Muscle of leg (tissue), 11 donors: ENCODE data around the gene GALNT13. TPM values are rescaled to one million over a fixed set of nuclear protein-coding genes. Genes with fewer than 3 reads are reported as not detected.
A peak's percentile ranks its signal among the peaks of the same experiment; 100 is the strongest.

Experiments used
- DNase-seq: peaks from one replicate; pipeline ENCODE4 v3.0.0; 2013
- H3K27ac ChIP-seq: one replicate; pipeline ENCODE4 v1.5.1; 2013; ENCODE audit warnings: mild to moderate bottlenecking, low read length, control low read depth
- H3K27me3 ChIP-seq: one replicate; pipeline ENCODE4 v1.6.1; 2013; ENCODE audit warnings: low read length; ENCODE audit not compliant: control insufficient read depth, insufficient read depth
- H3K36me3 ChIP-seq: one replicate; pipeline ENCODE4 v1.6.1; 2013; ENCODE audit warnings: low read length; ENCODE audit not compliant: control insufficient read depth, insufficient read depth
- H3K4me1 ChIP-seq: one replicate; pipeline ENCODE4 v1.6.1; 2013; ENCODE audit warnings: low read length; ENCODE audit not compliant: control insufficient read depth, insufficient read depth
- H3K4me3 ChIP-seq: one replicate; pipeline ENCODE4 v1.5.1; 2013; ENCODE audit warnings: low read length, control low read depth
- H3K9me3 ChIP-seq: replicated peaks from 2 replicates; pipeline ENCODE4 v1.6.1; 2013; ENCODE audit warnings: low read depth, low read length; ENCODE audit not compliant: control insufficient read depth
- WGBS: methylation state at CpG from one replicate; pipeline ENCODE4 v1.1.5; 2013; ENCODE audit warnings: missing lambda C conversion rate; ENCODE audit not compliant: insufficient coverage; 5-methylcytosine and 5-hydroxymethylcytosine counted together
- polyA plus RNA-seq, 8 donors: library from polyadenylated mRNA; unstranded; fragments of 120-200 nt; gene quantifications; one replicate each; pipeline versions ENCODE4 v1.2.1 to v1.2.3, GENCODE V29; 2013; ENCODE audit warnings: inconsistent platforms in 1 of 8, low replicate concordance in 1 of 8; ENCODE audit not compliant: insufficient read length in 8 of 8, insufficient read depth in 1 of 8
- total RNA-seq: library from RNA; stranded (reverse); fragments of 120-200 nt; gene quantifications from one replicate; pipeline ENCODE4 v1.2.4, GENCODE V29; 2013

GALNT13 gene
- total and polyA plus RNA-seq, 9 donors, result 0.18 to 1.5 (median 0.43) TPM

- 58% methylated on average over 2 of the region's 2 CpGs for WGBS
- DNase-seq, result no peak
- Histone ChIP-seq H3K4me1 (no peaks in the 10 kb centered on the region), H3K27me3 (no peaks in the 10 kb centered on the region), H3K27ac (no peak overlapping the region), H3K9me3 (no peaks in the 10 kb centered on the region), H3K4me3 (no peak overlapping the region), H3K36me3 (no peaks in the 10 kb centered on the region)
These were observed 286.4 kb downstream of the GALNT13 start for GRCh38 chr2:154158101-154158500.

GRCh38 chr2:154161286-154161685, 289.6 kb downstream of the GALNT13 start:
- H3K27me3 ChIP-seq, result no peaks in the 10 kb centered on the region
- H3K36me3 ChIP-seq, result no peaks in the 10 kb centered on the region
- H3K27ac ChIP-seq, result no peak overlapping the region
- H3K9me3 ChIP-seq, result no peaks in the 10 kb centered on the region
- no peak for DNase-seq
- no peak overlapping the region for H3K4me3 ChIP-seq
- H3K4me1 ChIP-seq, result no peaks in the 10 kb centered on the region
- WGBS, result 92% methylated on average over 1 of the region's 2 CpGs

- Histone ChIP-seq H3K4me1 (no peaks in the 10 kb centered on the region), H3K36me3 (no peaks in the 10 kb centered on the region), H3K4me3 (no peak overlapping the region), H3K9me3 (no peaks in the 10 kb centered on the region), H3K27me3 (no peaks in the 10 kb centered on the region), H3K27ac (no peak overlapping the region)
- DNase-seq, result no peak
- no CpG with 5 or more reads among the region's 1 CpG for WGBS
These were observed 298.7 kb downstream of the GALNT13 start for GRCh38 chr2:154170400-154170799.

GRCh38 chr2:154173164-154173563, 301.4 kb downstream of the GALNT13 start:
- WGBS, result no CpG with 5 or more reads among the region's 2 CpGs
- Histone ChIP-seq H3K27me3 (no peaks in the 10 kb centered on the region), H3K4me1 (no peaks in the 10 kb centered on the region), H3K4me3 (no peak overlapping the region), H3K36me3 (no peaks in the 10 kb centered on the region), H3K9me3 (no peaks in the 10 kb centered on the region), H3K27ac (no peak overlapping the region)
- no peak for DNase-seq

- no peak for DNase-seq
- Histone ChIP-seq H3K9me3 (no peaks in the 10 kb centered on the region), H3K4me1 (no peaks in the 10 kb centered on the region), H3K27me3 (no peaks in the 10 kb centered on the region), H3K4me3 (no peak overlapping the region), H3K27ac (no peak overlapping the region), H3K36me3 (no peaks in the 10 kb centered on the region)
- no CpG with 5 or more reads among the region's 3 CpGs for WGBS
These were observed 302.2 kb downstream of the GALNT13 start for GRCh38 chr2:154173919-154174318.

GRCh38 chr2:154182008-154182407, 310.3 kb downstream of the GALNT13 start:
- no peak overlapping the region for H3K4me3 ChIP-seq
- no peak overlapping the region for H3K27ac ChIP-seq
- H3K9me3 ChIP-seq, result peaks cover 2% of the 10 kb centered on the region
- H3K36me3 ChIP-seq, result no peaks in the 10 kb centered on the region
- no peaks in the 10 kb centered on the region for H3K27me3 ChIP-seq
- H3K4me1 ChIP-seq, result no peaks in the 10 kb centered on the region
- no peak for DNase-seq
- WGBS, result no CpG with 5 or more reads among the region's 5 CpGs

- H3K9me3 ChIP-seq, result peaks cover 2% of the 10 kb centered on the region
- H3K27ac ChIP-seq, result no peak overlapping the region
- no peaks in the 10 kb centered on the region for H3K4me1 ChIP-seq
- H3K4me3 ChIP-seq, result no peak overlapping the region
- H3K27me3 ChIP-seq, result no peaks in the 10 kb centered on the region
- DNase-seq, result no peak
- WGBS, result 65% methylated on average over 2 of the region's 2 CpGs
- H3K36me3 ChIP-seq, result no peaks in the 10 kb centered on the region
These were observed 316.2 kb downstream of the GALNT13 start for GRCh38 chr2:154187948-154188347.

GRCh38 chr2:154189953-154190352, 318.2 kb downstream of the GALNT13 start:
- H3K4me1 ChIP-seq, result no peaks in the 10 kb centered on the region
- H3K36me3 ChIP-seq, result no peaks in the 10 kb centered on the region
- no peak overlapping the region for H3K4me3 ChIP-seq
- no peak overlapping the region for H3K27ac ChIP-seq
- no CpG with 5 or more reads among the region's 2 CpGs for whole genome bisulfite sequencing
- no peak for DNase-seq
- H3K27me3 ChIP-seq, result no peaks in the 10 kb centered on the region
- H3K9me3 ChIP-seq, result no peaks in the 10 kb centered on the region

GRCh38 chr2:154193246-154193645, 321.5 kb downstream of the GALNT13 start:
- DNase-seq, result peak; percentile 1
- WGBS, result no CpG with 5 or more reads among the region's 2 CpGs

GRCh38 chr2:154194909-154195643, 323.4 kb downstream of the GALNT13 start:
- 46% methylated on average over 3 of the region's 5 CpGs for WGBS
- Histone ChIP-seq H3K4me1 (no peaks in the 10 kb centered on the region), H3K9me3 (no peaks in the 10 kb centered on the region), H3K36me3 (no peaks in the 10 kb centered on the region), H3K4me3 (no peak overlapping the region), H3K27ac (no peak overlapping the region), H3K27me3 (no peaks in the 10 kb centered on the region)
- no peak for DNase-seq

More at GRCh38 chr2:154193246-154193645, 321.5 kb downstream of the GALNT13 start:
- Histone ChIP-seq H3K4me1 (no peaks in the 10 kb centered on the region), H3K4me3 (no peak overlapping the region), H3K36me3 (no peaks in the 10 kb centered on the region), H3K27ac (no peak overlapping the region), H3K27me3 (no peaks in the 10 kb centered on the region), H3K9me3 (no peaks in the 10 kb centered on the region)
